Endothelial cell of umbilical vein (primary cell): ENCODE data around the gene C11orf68. TPM values are rescaled to one million over a fixed set of nuclear protein-coding genes. Genes with fewer than 3 reads are reported as not detected.

Experiments used
- BruUV-seq: library from RNA; stranded (reverse); fragments of 400-500 nt; replicated peaks from 2 replicates; lab custom pipeline; 2021; lab: Mats Ljungman, UMichigan
- CTCF ChIA-PET: fragments of 300-600, 350-600 bp; sonication (Branson Sonifier 250); formaldehyde crosslinking; loops from one replicate; lab custom pipeline; 2021; ENCODE audit warnings: antibody characterized with exemption, inconsistent platforms; lab: Charles Lee
- POLR2A ChIA-PET: fragments of 300-600, 350-600 bp; sonication (Branson Sonifier 250); formaldehyde crosslinking; loops from one replicate; lab custom pipeline; 2021; ENCODE audit warnings: antibody characterized with exemption, inconsistent platforms; lab: Charles Lee
- DNase-seq: peaks from one replicate; pipeline ENCODE4 v3.0.0-alpha.2; 2011; ENCODE audit warnings: low read depth, low spot score
- FAIRE-seq: peaks from 2 replicates; lab custom pipeline; 2011; peaks lifted over from hg19 to GRCh38; lab: Jason Lieb, UNC
- H2AFZ ChIP-seq: 2 replicates; pipeline ENCODE4 v1.6.0; 2012; ENCODE audit warnings: low read depth, low read length, control low read depth, inconsistent platforms
- H3K27ac ChIP-seq: 2 replicates; pipeline ENCODE4 v1.5.1; 2011; ENCODE audit warnings: low read depth, mild to moderate bottlenecking, control low read depth, low read length, moderate library complexity; ENCODE audit not compliant: insufficient read depth
- H3K27me3 ChIP-seq, 2 experiments: 2 replicates each; pipeline versions ENCODE4 v1.6.0 to v1.6.1; 2011; ENCODE audit warnings: low read length in 2 of 2, mixed read lengths in 1 of 2; ENCODE audit not compliant: control insufficient read depth in 2 of 2, insufficient read depth in 2 of 2
- H3K36me3 ChIP-seq, 2 experiments: 2 replicates in 1 of 2; 3 replicates in 1 of 2; pipeline ENCODE4 v1.5.1; 2011; ENCODE audit warnings: low read length in 2 of 2, mild to moderate bottlenecking in 1 of 2, moderate library complexity in 1 of 2; ENCODE audit not compliant: control insufficient read depth in 2 of 2, insufficient read depth in 2 of 2; ENCODE audit errors: extremely low read depth in 1 of 2
- H3K4me1 ChIP-seq: 3 replicates; pipeline ENCODE4 v1.5.1; 2011; ENCODE audit warnings: mild to moderate bottlenecking, low read length; ENCODE audit not compliant: control insufficient read depth, insufficient read depth; ENCODE audit errors: extremely low read depth
- H3K4me2 ChIP-seq: 2 replicates; pipeline ENCODE4 v1.6.1; 2011; ENCODE audit warnings: low read length, control low read depth, mixed read lengths; ENCODE audit not compliant: insufficient read depth
- H3K4me3 ChIP-seq, 3 experiments: fragments of 200-600 bp in 1 of 3; sonication (generic), shearing (Covaris generic) in 1 of 3; replicated peaks in 1 of 3; 2 replicates each; pipeline ENCODE4 v1.5.1; 2011 to 2016; ENCODE audit warnings: control low read depth in 3 of 3, low read length in 3 of 3, mild to moderate bottlenecking in 2 of 3, inconsistent platforms in 1 of 3, low read depth in 1 of 3, moderate library complexity in 1 of 3; ENCODE audit not compliant: insufficient read depth in 1 of 3
- H3K79me2 ChIP-seq: 2 replicates; pipeline ENCODE4 v1.6.0; 2012; ENCODE audit warnings: low read length, inconsistent platforms; ENCODE audit not compliant: control insufficient read depth, insufficient read depth
- H3K9ac ChIP-seq: replicated peaks from 2 replicates; pipeline ENCODE3; 2011; ENCODE audit warnings: low read length, control low read depth; ENCODE audit not compliant: insufficient read depth; ENCODE audit errors: extremely low read depth
- H3K9me1 ChIP-seq: replicated peaks from 3 replicates; pipeline ENCODE4 v1.6.0; 2011; ENCODE audit warnings: mild to moderate bottlenecking, low read length; ENCODE audit not compliant: control insufficient read depth, insufficient read depth; ENCODE audit errors: extremely low read depth
- H3K9me3 ChIP-seq: replicated peaks from 2 replicates; pipeline ENCODE4 v1.5.1; 2012; ENCODE audit warnings: low read length, inconsistent platforms; ENCODE audit not compliant: control insufficient read depth, insufficient read depth
- H4K20me1 ChIP-seq: replicated peaks from 2 replicates; pipeline ENCODE3; 2011; ENCODE audit warnings: mild to moderate bottlenecking, low read length; ENCODE audit not compliant: control insufficient read depth, insufficient read depth; ENCODE audit errors: extremely low read depth
- MAX ChIP-seq: IDR thresholded peaks from 2 replicates; pipeline ENCODE4 v1.6.1; 2011; ENCODE audit not compliant: insufficient read depth, insufficient read length
- MYC ChIP-seq: IDR thresholded peaks from one replicate; pipeline ENCODE4 v1.6.1; 2011; ENCODE audit warnings: mild to moderate bottlenecking, low read depth, low read length
- POLR2AphosphoS5 ChIP-seq: IDR thresholded peaks from 2 replicates; pipeline ENCODE4 v1.6.1; 2012; ENCODE audit warnings: low read depth, mild to moderate bottlenecking, control low read depth, low read length, moderate library complexity; ENCODE audit not compliant: insufficient read depth
- dilution Hi-C: fragments of 300-500 bp; cut with MboI; formaldehyde crosslinking; loops from one replicate; pipeline ENCODE4 v1.15.0; 2019; ENCODE audit warnings: low sequenced_read_pairs; ENCODE audit not compliant: extremely low pct_ligation_motif_present
- intact Hi-C: fragments of 100-400 bp; cut with micrococcal nuclease; formaldehyde crosslinking; loops from one replicate; pipeline ENCODE4 v1.10.0; 2022
- polyA plus RNA-seq, 4 experiments: library from polyadenylated mRNA; depleted of rRNA in 3 of 4; stranded (reverse) in 3 of 4; unstranded in 1 of 4; fragments of >200 nt; gene quantifications; 2 replicates each; pipeline versions ENCODE4 v1.2.1 to v1.2.3, GENCODE V29; 2011 to 2012; ENCODE audit warnings: missing spikeins in 1 of 4
- total RNA-seq: library from RNA; stranded (reverse); gene quantifications from 2 replicates; pipeline ENCODE4 v1.2.3, GENCODE V29; 2021

Gene C11orf68
- total and polyA plus RNA-seq, 2 donors (not counting 3 experiments of a cell fraction or from before 2014, with no cell fraction given) = 35.6 to 66.5 TPM

GRCh38 chr11:65934014-65934413, 15.2 kb upstream of the C11orf68 start:
- intact Hi-C loops = loop anchor here (5.0 kb wide), 1 partner anchor 47 kb away; the partner anchor contains the start of gene FIBP
- CTCF ChIA-PET = interaction anchor here (2.5 kb wide), 1 partner anchor 11 kb away, joined by 7 read pairs; no protein-coding TSS in a partner anchor
- DNase-seq = no peak

DNA sequence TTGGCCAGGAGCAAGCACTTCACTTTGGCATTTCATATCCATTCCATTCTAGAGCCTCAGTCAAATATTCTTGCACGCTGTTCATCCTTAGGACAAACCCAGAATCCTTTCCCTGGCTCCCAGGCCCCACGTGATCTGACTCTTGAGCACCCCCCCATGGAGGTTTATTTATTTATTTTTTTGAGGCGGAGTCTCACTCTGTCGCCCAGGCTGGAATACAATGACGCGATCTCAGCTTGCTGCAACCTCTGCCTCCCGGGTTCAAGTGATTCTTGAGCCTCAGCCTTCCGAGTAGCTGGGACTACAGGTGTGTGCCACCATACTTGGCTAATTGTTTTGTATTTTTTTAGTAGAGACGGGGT, 13.7 kb upstream of the C11orf68 start:
- no peaks in the 10 kb centered on the region for H3K9me1 ChIP-seq
- no peaks in the 10 kb centered on the region for H3K9me3 ChIP-seq
- H3K4me3 ChIP-seq = no peak overlapping the region
- no peak overlapping the region for H3K9ac ChIP-seq
- no peaks in the 10 kb centered on the region for H4K20me1 ChIP-seq
- FAIRE-seq (peak; percentile 67), DNase-seq (no peak)
- no peaks in the 10 kb centered on the region for H3K4me1 ChIP-seq
- H3K27ac ChIP-seq = no peak overlapping the region
- dilution Hi-C loops (no loop called here), intact Hi-C loops (loop anchor here (5.0 kb wide), 1 partner anchor 45 kb away; the partner anchor contains the start of gene FIBP)
- TF ChIP-seq MAX (peak; percentile 32), POLR2AphosphoS5 (no peak)
- ChIA-PET POLR2A (no interaction called here), CTCF (interaction anchor here (0.9 to 2.8 kb wide), 7 partner anchors 9 to 48 kb away, joined by 3 to 13 read pairs (median 3); partner anchors contain the start of gene FIBP)
- H3K79me2 ChIP-seq = no peaks in the 10 kb centered on the region
- H2AFZ ChIP-seq = no peak overlapping the region
- BruUV-seq = no TSS peak
- no peak overlapping the region for H3K4me2 ChIP-seq
- H3K27me3 ChIP-seq = peaks cover 0 to 2% of the 10 kb centered on the region in 2 experiments
- H3K36me3 ChIP-seq = no peaks in the 10 kb centered on the region

More at GRCh38 chr11:65934014-65934413, 15.2 kb upstream of the C11orf68 start:
- H3K9me3 ChIP-seq = no peaks in the 10 kb centered on the region
- H3K27me3 ChIP-seq = peaks cover 0 to 3% of the 10 kb centered on the region in 2 experiments
- no peak for FAIRE-seq
- POLR2A ChIA-PET = no interaction called here
- H3K9me1 ChIP-seq = no peaks in the 10 kb centered on the region
- H3K27ac ChIP-seq = no peak overlapping the region
- no peak overlapping the region for H2AFZ ChIP-seq
- no peak for TF ChIP-seq MYC
- TF ChIP-seq POLR2AphosphoS5 = no peak
- no TSS peak for BruUV-seq
- H3K4me3 ChIP-seq = no peak overlapping the region
- no peak overlapping the region for H3K9ac ChIP-seq
- no peaks in the 10 kb centered on the region for H4K20me1 ChIP-seq
- H3K4me1 ChIP-seq = no peaks in the 10 kb centered on the region
- no peak overlapping the region for H3K4me2 ChIP-seq
- H3K79me2 ChIP-seq = no peaks in the 10 kb centered on the region
- H3K36me3 ChIP-seq = no peaks in the 10 kb centered on the region
- dilution Hi-C loops = no loop called here
